Measurements from ENCODE around the gene CXXC5.

DNA sequence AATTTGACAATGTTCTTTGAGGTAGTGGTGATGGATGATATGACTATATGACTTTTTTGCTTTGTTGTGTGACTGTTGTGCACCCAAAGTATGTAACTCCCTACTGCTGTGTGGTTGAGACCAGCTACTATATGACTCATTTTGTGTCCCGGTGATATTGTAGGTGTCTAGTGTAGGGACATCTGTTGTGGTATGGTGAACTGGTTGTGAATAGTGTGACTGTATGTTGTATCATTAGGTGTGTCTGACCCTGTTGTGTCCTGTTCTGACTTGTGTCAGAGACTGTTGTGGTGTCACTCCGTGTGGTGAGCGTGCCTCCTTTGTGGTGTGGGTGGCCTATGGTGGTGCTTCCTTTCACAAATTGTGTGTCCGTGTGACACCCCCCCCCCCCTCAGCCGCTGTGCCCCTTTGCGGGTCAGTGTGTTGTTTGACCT, 11.2 kb upstream of the CXXC5 start:
- no peak for TF ChIP-seq POLR2A (IDR thresholded peaks at IDR 0.05)
- TF ChIP-seq, protein P1, sequence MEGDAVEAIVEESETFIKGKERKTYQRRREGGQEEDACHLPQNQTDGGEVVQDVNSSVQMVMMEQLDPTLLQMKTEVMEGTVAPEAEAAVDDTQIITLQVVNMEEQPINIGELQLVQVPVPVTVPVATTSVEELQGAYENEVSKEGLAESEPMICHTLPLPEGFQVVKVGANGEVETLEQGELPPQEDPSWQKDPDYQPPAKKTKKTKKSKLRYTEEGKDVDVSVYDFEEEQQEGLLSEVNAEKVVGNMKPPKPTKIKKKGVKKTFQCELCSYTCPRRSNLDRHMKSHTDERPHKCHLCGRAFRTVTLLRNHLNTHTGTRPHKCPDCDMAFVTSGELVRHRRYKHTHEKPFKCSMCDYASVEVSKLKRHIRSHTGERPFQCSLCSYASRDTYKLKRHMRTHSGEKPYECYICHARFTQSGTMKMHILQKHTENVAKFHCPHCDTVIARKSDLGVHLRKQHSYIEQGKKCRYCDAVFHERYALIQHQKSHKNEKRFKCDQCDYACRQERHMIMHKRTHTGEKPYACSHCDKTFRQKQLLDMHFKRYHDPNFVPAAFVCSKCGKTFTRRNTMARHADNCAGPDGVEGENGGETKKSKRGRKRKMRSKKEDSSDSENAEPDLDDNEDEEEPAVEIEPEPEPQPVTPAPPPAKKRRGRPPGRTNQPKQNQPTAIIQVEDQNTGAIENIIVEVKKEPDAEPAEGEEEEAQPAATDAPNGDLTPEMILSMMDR (IDR thresholded peaks at IDR 0.05) = no peak
